ENCODE measurements around the gene CCDC34. TPM values are rescaled to one million over a fixed set of nuclear protein-coding genes. Genes with fewer than 3 reads are reported as not detected.

CCDC34 gene
- total and polyA plus RNA-seq, 2 experiments from 2014 or later = 10.1 to 56.0 TPM

DNA sequence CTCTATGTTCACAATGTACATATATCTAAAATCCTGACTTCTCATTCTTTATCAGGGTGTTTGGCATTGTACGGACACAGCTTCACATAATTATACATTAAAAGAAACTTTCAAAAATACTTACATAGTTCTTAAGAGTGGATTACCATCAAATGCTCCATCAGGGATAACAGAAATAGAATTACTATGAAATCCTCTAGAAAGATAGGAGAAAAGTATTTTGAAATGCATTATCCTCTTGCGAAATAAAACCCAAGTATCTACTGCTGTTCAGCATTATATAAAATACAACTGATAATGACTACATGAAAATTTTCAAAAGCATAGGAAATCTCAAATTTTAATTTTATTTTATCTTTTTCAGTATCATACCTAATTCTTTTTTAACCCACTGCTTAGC, 17.8 kb upstream of the CCDC34 start:
- TF ChIP-seq JUNB (IDR thresholded peaks at IDR 0.05; ENCODE audit: unreplicated experiment) = no peak
- TF ChIP-seq, protein P1, sequence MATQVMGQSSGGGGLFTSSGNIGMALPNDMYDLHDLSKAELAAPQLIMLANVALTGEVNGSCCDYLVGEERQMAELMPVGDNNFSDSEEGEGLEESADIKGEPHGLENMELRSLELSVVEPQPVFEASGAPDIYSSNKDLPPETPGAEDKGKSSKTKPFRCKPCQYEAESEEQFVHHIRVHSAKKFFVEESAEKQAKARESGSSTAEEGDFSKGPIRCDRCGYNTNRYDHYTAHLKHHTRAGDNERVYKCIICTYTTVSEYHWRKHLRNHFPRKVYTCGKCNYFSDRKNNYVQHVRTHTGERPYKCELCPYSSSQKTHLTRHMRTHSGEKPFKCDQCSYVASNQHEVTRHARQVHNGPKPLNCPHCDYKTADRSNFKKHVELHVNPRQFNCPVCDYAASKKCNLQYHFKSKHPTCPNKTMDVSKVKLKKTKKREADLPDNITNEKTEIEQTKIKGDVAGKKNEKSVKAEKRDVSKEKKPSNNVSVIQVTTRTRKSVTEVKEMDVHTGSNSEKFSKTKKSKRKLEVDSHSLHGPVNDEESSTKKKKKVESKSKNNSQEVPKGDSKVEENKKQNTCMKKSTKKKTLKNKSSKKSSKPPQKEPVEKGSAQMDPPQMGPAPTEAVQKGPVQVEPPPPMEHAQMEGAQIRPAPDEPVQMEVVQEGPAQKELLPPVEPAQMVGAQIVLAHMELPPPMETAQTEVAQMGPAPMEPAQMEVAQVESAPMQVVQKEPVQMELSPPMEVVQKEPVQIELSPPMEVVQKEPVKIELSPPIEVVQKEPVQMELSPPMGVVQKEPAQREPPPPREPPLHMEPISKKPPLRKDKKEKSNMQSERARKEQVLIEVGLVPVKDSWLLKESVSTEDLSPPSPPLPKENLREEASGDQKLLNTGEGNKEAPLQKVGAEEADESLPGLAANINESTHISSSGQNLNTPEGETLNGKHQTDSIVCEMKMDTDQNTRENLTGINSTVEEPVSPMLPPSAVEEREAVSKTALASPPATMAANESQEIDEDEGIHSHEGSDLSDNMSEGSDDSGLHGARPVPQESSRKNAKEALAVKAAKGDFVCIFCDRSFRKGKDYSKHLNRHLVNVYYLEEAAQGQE (IDR thresholded peaks at IDR 0.05; ENCODE audit: unreplicated experiment) = no peak
- TF ChIP-seq STAT1 (IDR thresholded peaks at IDR 0.05; ENCODE audit: unreplicated experiment) = no peak
- no peak for TF ChIP-seq POLR2AphosphoS5 (IDR thresholded peaks at IDR 0.05; ENCODE audit: low read depth)
- TF ChIP-seq, protein P2, sequence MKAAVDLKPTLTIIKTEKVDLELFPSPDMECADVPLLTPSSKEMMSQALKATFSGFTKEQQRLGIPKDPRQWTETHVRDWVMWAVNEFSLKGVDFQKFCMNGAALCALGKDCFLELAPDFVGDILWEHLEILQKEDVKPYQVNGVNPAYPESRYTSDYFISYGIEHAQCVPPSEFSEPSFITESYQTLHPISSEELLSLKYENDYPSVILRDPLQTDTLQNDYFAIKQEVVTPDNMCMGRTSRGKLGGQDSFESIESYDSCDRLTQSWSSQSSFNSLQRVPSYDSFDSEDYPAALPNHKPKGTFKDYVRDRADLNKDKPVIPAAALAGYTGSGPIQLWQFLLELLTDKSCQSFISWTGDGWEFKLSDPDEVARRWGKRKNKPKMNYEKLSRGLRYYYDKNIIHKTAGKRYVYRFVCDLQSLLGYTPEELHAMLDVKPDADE (IDR thresholded peaks at IDR 0.05) = no peak
- no peak for TF ChIP-seq NANOG (IDR thresholded peaks at IDR 0.05; ENCODE audit: borderline replicate concordance)
- no peak for TF ChIP-seq EZH2 (IDR thresholded peaks at IDR 0.05; ENCODE audit: low read depth, unreplicated experiment)
- TF ChIP-seq, protein P3, sequence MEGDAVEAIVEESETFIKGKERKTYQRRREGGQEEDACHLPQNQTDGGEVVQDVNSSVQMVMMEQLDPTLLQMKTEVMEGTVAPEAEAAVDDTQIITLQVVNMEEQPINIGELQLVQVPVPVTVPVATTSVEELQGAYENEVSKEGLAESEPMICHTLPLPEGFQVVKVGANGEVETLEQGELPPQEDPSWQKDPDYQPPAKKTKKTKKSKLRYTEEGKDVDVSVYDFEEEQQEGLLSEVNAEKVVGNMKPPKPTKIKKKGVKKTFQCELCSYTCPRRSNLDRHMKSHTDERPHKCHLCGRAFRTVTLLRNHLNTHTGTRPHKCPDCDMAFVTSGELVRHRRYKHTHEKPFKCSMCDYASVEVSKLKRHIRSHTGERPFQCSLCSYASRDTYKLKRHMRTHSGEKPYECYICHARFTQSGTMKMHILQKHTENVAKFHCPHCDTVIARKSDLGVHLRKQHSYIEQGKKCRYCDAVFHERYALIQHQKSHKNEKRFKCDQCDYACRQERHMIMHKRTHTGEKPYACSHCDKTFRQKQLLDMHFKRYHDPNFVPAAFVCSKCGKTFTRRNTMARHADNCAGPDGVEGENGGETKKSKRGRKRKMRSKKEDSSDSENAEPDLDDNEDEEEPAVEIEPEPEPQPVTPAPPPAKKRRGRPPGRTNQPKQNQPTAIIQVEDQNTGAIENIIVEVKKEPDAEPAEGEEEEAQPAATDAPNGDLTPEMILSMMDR (conservative IDR thresholded peaks at IDR 0.05; ENCODE audit: low read depth in 2 of 2) = no peak
- TF ChIP-seq, protein P4, sequence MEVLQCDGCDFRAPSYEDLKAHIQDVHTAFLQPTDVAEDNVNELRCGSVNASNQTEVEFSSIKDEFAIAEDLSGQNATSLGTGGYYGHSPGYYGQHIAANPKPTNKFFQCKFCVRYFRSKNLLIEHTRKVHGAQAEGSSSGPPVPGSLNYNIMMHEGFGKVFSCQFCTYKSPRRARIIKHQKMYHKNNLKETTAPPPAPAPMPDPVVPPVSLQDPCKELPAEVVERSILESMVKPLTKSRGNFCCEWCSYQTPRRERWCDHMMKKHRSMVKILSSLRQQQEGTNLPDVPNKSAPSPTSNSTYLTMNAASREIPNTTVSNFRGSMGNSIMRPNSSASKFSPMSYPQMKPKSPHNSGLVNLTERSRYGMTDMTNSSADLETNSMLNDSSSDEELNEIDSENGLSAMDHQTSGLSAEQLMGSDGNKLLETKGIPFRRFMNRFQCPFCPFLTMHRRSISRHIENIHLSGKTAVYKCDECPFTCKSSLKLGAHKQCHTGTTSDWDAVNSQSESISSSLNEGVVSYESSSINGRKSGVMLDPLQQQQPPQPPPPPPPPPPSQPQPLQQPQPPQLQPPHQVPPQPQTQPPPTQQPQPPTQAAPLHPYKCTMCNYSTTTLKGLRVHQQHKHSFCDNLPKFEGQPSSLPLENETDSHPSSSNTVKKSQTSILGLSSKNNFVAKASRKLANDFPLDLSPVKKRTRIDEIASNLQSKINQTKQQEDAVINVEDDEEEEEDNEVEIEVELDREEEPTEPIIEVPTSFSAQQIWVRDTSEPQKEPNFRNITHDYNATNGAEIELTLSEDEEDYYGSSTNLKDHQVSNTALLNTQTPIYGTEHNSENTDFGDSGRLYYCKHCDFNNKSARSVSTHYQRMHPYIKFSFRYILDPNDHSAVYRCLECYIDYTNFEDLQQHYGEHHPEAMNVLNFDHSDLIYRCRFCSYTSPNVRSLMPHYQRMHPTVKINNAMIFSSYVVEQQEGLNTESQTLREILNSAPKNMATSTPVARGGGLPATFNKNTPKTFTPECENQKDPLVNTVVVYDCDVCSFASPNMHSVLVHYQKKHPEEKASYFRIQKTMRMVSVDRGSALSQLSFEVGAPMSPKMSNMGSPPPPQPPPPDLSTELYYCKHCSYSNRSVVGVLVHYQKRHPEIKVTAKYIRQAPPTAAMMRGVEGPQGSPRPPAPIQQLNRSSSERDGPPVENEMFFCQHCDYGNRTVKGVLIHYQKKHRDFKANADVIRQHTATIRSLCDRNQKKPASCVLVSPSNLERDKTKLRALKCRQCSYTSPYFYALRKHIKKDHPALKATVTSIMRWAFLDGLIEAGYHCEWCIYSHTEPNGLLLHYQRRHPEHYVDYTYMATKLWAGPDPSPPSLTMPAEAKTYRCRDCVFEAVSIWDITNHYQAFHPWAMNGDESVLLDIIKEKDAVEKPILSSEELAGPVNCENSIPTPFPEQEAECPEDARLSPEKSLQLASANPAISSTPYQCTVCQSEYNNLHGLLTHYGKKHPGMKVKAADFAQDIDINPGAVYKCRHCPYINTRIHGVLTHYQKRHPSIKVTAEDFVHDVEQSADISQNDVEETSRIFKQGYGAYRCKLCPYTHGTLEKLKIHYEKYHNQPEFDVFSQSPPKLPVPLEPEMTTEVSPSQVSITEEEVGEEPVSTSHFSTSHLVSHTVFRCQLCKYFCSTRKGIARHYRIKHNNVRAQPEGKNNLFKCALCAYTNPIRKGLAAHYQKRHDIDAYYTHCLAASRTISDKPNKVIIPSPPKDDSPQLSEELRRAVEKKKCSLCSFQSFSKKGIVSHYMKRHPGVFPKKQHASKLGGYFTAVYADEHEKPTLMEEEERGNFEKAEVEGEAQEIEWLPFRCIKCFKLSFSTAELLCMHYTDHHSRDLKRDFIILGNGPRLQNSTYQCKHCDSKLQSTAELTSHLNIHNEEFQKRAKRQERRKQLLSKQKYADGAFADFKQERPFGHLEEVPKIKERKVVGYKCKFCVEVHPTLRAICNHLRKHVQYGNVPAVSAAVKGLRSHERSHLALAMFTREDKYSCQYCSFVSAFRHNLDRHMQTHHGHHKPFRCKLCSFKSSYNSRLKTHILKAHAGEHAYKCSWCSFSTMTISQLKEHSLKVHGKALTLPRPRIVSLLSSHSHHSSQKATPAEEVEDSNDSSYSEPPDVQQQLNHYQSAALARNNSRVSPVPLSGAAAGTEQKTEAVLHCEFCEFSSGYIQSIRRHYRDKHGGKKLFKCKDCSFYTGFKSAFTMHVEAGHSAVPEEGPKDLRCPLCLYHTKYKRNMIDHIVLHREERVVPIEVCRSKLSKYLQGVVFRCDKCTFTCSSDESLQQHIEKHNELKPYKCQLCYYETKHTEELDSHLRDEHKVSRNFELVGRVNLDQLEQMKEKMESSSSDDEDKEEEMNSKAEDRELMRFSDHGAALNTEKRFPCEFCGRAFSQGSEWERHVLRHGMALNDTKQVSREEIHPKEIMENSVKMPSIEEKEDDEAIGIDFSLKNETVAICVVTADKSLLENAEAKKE (CRISPR knock-in tag; IDR thresholded peaks at IDR 0.05) = no peak
- no peak for TF ChIP-seq ZNF331 (CRISPR knock-in tag; IDR thresholded peaks at IDR 0.05; ENCODE audit: low read depth)
- TF ChIP-seq CREB1 (CRISPR knock-in tag; IDR thresholded peaks at IDR 0.05; ENCODE audit: low read depth) = no peak
- no peak for TF ChIP-seq EZH2phosphoT487 (IDR thresholded peaks at IDR 0.05; ENCODE audit: unreplicated experiment)
- TF ChIP-seq ZNF114 (CRISPR knock-in tag; IDR thresholded peaks at IDR 0.05) = no peak
- no peaks in the 10 kb centered on the region for H3F3A ChIP-seq (replicated peaks; ENCODE audit: low read depth)
- H3K79me2 ChIP-seq (replicated peaks; ENCODE audit: insufficient read depth) = no peaks in the 10 kb centered on the region
- H3K27me3 ChIP-seq (ENCODE audit: insufficient read depth) = no peaks in the 10 kb centered on the region
- Mint-ChIP-seq H3K4me1 (0 out of 3 replicates have a peak, but pooled peaks cover 2% of the 10 kb centered on the region), H3K27me3 (ENCODE audit: insufficient read depth, low read depth, poor library complexity) (no peaks in the 10 kb centered on the region), H3K4me3 (no peak overlapping the region), H3K36me3 (ENCODE audit: low read depth) (peaks cover 42% of the 10 kb centered on the region), H3K27ac (no peak overlapping the region), H3K9me3 (no peaks in the 10 kb centered on the region)
- no peaks in the 10 kb centered on the region for H4K20me1 ChIP-seq (replicated peaks; ENCODE audit: insufficient read depth)
- peaks cover 6% of the 10 kb centered on the region; the same call in 1 of the 2 replicates for H3K4me1 ChIP-seq (ENCODE audit: insufficient read depth)
- no peaks in the 10 kb centered on the region for H3K9me2 ChIP-seq (ENCODE audit: insufficient read depth)
- no peak overlapping the region for H3K4me2 ChIP-seq
- H3K4me3 ChIP-seq = no peak overlapping the region
- H3K36me3 ChIP-seq (ENCODE audit: insufficient read depth) = peaks cover 36% of the 10 kb centered on the region
- DNase-seq (ENCODE audit: low spot score) (no peak), ATAC-seq (no peak)
- no peak overlapping the region for H2AFZ ChIP-seq
- H3K27ac ChIP-seq (ENCODE audit: low read depth) = no peak overlapping the region

Data from GM23338 (cell line).